K562 (cell line): ENCODE data around the gene ANGEL2. TPM values are rescaled to one million over a fixed set of nuclear protein-coding genes. Genes with fewer than 3 reads are reported as not detected.

ENCODE experiments used
- ATAC-seq: fragments of 200-7000 bp; cut with Tn5 transposase; 3 replicates; pipeline ENCODE4 v1.9.1; 2020; ENCODE audit warnings: moderate library complexity
- BruUV-seq: library from RNA; stranded (reverse); fragments of 400-500 nt; replicated peaks from 2 replicates; lab custom pipeline; 2021; lab: Mats Ljungman, UMichigan
- CTCF ChIA-PET: fragments of 300-600 bp; formaldehyde crosslinking; extraction: SDS; loops from one replicate; lab custom pipeline; 2021; ENCODE audit warnings: low intra/inter-chr PET ratio; lab: Yijun Ruan, JAX
- POLR2A ChIA-PET: fragments of 300-600, 350-650 bp; sonication (Branson Sonifier 250); formaldehyde crosslinking; extraction: SDS; loops from one replicate; lab custom pipeline; 2021; ENCODE audit warnings: antibody characterized with exemption, inconsistent platforms; lab: Yijun Ruan, JAX
- DNase-seq, 4 experiments: peaks; one replicate each; pipeline versions ENCODE4 v3.0.0 to v3.0.0-alpha.2; 2011 to 2018; ENCODE audit warnings: low spot score in 3 of 4, mixed read lengths in 3 of 4; ENCODE audit errors: extremely low read depth in 1 of 4
- FAIRE-seq: peaks from 2 replicates; lab custom pipeline; 2011; peaks lifted over from hg19 to GRCh38; lab: Jason Lieb, UNC
- H2AFZ ChIP-seq: 2 replicates; pipeline ENCODE4 v1.6.0; 2011; ENCODE audit warnings: low read depth, low read length, control low read depth, inconsistent platforms
- H3K27ac ChIP-seq: fragments of 200-600 bp; 3 replicates; pipeline ENCODE4 v1.8.0; 2011; ENCODE audit warnings: low read depth, mild to moderate bottlenecking, control low read depth, inconsistent platforms, low read length, moderate library complexity, mixed read lengths; ENCODE audit errors: extremely low read depth
- H3K27me3 ChIP-seq, 2 experiments: fragments of 300-600 bp in 1 of 2; 2 replicates in 1 of 2; 3 replicates in 1 of 2; pipeline versions ENCODE4 v1.6.0 to v1.8.0; 2011; ENCODE audit warnings: inconsistent platforms in 2 of 2, low read length in 2 of 2, mild to moderate bottlenecking in 1 of 2, mixed read lengths in 1 of 2, moderate library complexity in 1 of 2; ENCODE audit not compliant: control insufficient read depth in 2 of 2, insufficient read depth in 2 of 2
- H3K36me3 ChIP-seq: fragments of 300-600 bp; 3 replicates; pipeline ENCODE4 v1.8.0; 2011; ENCODE audit warnings: mild to moderate bottlenecking, low read length, inconsistent platforms; ENCODE audit not compliant: control insufficient read depth, insufficient read depth
- H3K4me1 ChIP-seq, 2 experiments: fragments of 200-600 bp in 1 of 2; replicated peaks in 1 of 2; 2 replicates in 1 of 2; 3 replicates in 1 of 2; pipeline versions ENCODE4 v1.5.1 to v1.8.0; 2011; ENCODE audit warnings: inconsistent platforms in 2 of 2, low read length in 2 of 2, mild to moderate bottlenecking in 1 of 2, mixed read lengths in 1 of 2, moderate library complexity in 1 of 2; ENCODE audit not compliant: control insufficient read depth in 2 of 2, insufficient read depth in 2 of 2
- H3K4me2 ChIP-seq: 2 replicates; pipeline ENCODE4 v1.6.1; 2011; ENCODE audit warnings: low read length, control low read depth, inconsistent platforms, mixed read lengths; ENCODE audit not compliant: insufficient read depth
- H3K4me3 ChIP-seq: fragments of 200-600 bp; sonication (generic), shearing (Covaris generic); 2 replicates; pipeline ENCODE4 v1.5.1; 2016; ENCODE audit warnings: control low read depth, inconsistent platforms
- H3K79me2 ChIP-seq: fragments of 200-600 bp; 3 replicates; pipeline ENCODE4 v1.8.0; 2011; ENCODE audit warnings: low read length, inconsistent platforms; ENCODE audit not compliant: control insufficient read depth, insufficient read depth
- H3K9ac ChIP-seq, 2 experiments: 2 replicates each; pipeline versions ENCODE4 v1.6.0 to v1.6.1; 2011; ENCODE audit warnings: low read depth in 2 of 2, low read length in 2 of 2, control low read depth in 1 of 2, inconsistent platforms in 1 of 2, mild to moderate bottlenecking in 1 of 2, mixed read lengths in 1 of 2; ENCODE audit not compliant: insufficient read depth in 1 of 2
- H3K9me1 ChIP-seq: one replicate; pipeline ENCODE4 v1.6.0; 2011; ENCODE audit warnings: inconsistent platforms, mild to moderate bottlenecking, low read length, moderate library complexity; ENCODE audit not compliant: control insufficient read depth, insufficient read depth
- H3K9me3 ChIP-seq: replicated peaks from 2 replicates; pipeline ENCODE4 v1.5.1; 2011; ENCODE audit warnings: low read depth, low read length, inconsistent platforms; ENCODE audit not compliant: control insufficient read depth, insufficient read depth
- H4K20me1 ChIP-seq: replicated peaks from 2 replicates; pipeline ENCODE4 v1.6.1; 2011; ENCODE audit warnings: low read length, inconsistent platforms, mixed read lengths; ENCODE audit not compliant: control insufficient read depth, insufficient read depth
- ERF ChIP-seq: fragments of 450-650 bp; formaldehyde crosslinking; IDR thresholded peaks from 2 replicates; pipeline ENCODE4 v1.4.0; 2020; ENCODE audit warnings: mild to moderate bottlenecking, mixed read lengths
- ESRRA ChIP-seq: fragments of 450-650 bp; IDR thresholded peaks from 2 replicates; pipeline ENCODE4 v1.6.1; 2014; ENCODE audit warnings: low read depth, mild to moderate bottlenecking, moderate library complexity, borderline replicate concordance
- GABPB2 ChIP-seq: fragments of 250-450 bp; sonication (Bioruptor Pico); conservative IDR thresholded peaks from 2 replicates; pipeline ENCODE4 v1.5.1; 2021; ENCODE audit warnings: mild to moderate bottlenecking
- HNRNPK ChIP-seq: fragments of 200-400 bp; formaldehyde crosslinking; IDR thresholded peaks from one replicate; pipeline ENCODE4 v1.6.1; 2018; ENCODE audit warnings: mild to moderate bottlenecking, low read depth, low read length; ENCODE audit not compliant: poor library complexity, severe bottlenecking
- KDM1A ChIP-seq, 2 experiments: fragments of 450-650 bp; IDR thresholded peaks; 2 replicates each; pipeline ENCODE4 v1.6.1; 2016; ENCODE audit warnings: mild to moderate bottlenecking in 2 of 2
- MCM5 ChIP-seq: fragments of 450-650 bp; IDR thresholded peaks from 2 replicates; pipeline ENCODE4 v1.6.1; 2016; ENCODE audit warnings: low read depth
- MITF ChIP-seq: IDR thresholded peaks from 2 replicates; pipeline ENCODE4 v1.6.1; 2014; ENCODE audit warnings: antibody characterized with exemption
- PCBP2 ChIP-seq: fragments of 200-400 bp; formaldehyde crosslinking; IDR thresholded peaks from 2 replicates; pipeline ENCODE4 v1.6.1; 2018; ENCODE audit warnings: low read length, low read depth, mild to moderate bottlenecking, moderate library complexity; ENCODE audit not compliant: poor library complexity, severe bottlenecking
- RBM22 ChIP-seq: fragments of 200-400 bp; formaldehyde crosslinking; IDR thresholded peaks from 2 replicates; pipeline ENCODE4 v1.6.1; 2018; ENCODE audit warnings: low read length, low read depth; ENCODE audit not compliant: poor library complexity, severe bottlenecking
- TCF7 ChIP-seq: sonication (generic); IDR thresholded peaks from 2 replicates; pipeline ENCODE4 v1.6.1; 2016; ENCODE audit warnings: antibody characterized with exemption, borderline replicate concordance
- TRIM28 ChIP-seq: fragments of 450-650 bp; IDR thresholded peaks from 2 replicates; pipeline ENCODE4 v1.6.1; 2017
- ZC3H8 ChIP-seq: fragments of 450-650 bp; IDR thresholded peaks from 2 replicates; pipeline ENCODE4 v1.6.1; 2017
- ZNF134 ChIP-seq: fragments of 250-450 bp; sonication (Bioruptor Pico); conservative IDR thresholded peaks from 2 replicates; pipeline ENCODE4 v1.4.0; 2020
- ZNF184 ChIP-seq: sonication (generic); formaldehyde crosslinking; IDR thresholded peaks from 2 replicates; pipeline ENCODE4 v1.5.0; 2020; ENCODE audit warnings: missing genetic modification reagents
- WGBS: fragments of 100-300 bp; shearing (Covaris generic); methylation state at CpG from one replicate; pipeline ENCODE4 v1.1.6; 2016; ENCODE audit warnings: low coverage, mixed read lengths; ENCODE audit not compliant: insufficient coverage; ENCODE audit errors: missing lambda C conversion rate; 5-methylcytosine and 5-hydroxymethylcytosine counted together
- in situ Hi-C: fragments of 300-500 bp; cut with MboI; formaldehyde crosslinking; loops from 4 replicates; pipeline ENCODE4 v1.15.0; 2018; ENCODE audit warnings: inconsistent platforms, mixed read lengths
- intact Hi-C: fragments of 100-400 bp; cut with micrococcal nuclease; formaldehyde crosslinking; loops from 2 replicates; pipeline ENCODE4 v1.14.2; 2022
- polyA plus RNA-seq, 8 experiments: library from polyadenylated mRNA; depleted of rRNA in 4 of 8; stranded (reverse) in 5 of 8; unstranded in 3 of 8; fragments of >200 nt; fragmentation: Nextera tagmentation in 2 of 8; fragmentation: Illumina TruSeq in 1 of 8; extraction: Ambion mirVana in 2 of 8; extraction: Trizol in 1 of 8; gene quantifications; 2 replicates each; pipeline versions ENCODE4 v1.2.1 to v1.2.3, GENCODE V29; 2011 to 2014; ENCODE audit warnings: inconsistent platforms in 1 of 8, missing spikeins in 1 of 8
- total RNA-seq, 7 experiments: library from RNA; depleted of rRNA in 6 of 7; stranded (reverse); fragments of >200 nt in 6 of 7; fragmentation: Illumina TruSeq in 2 of 7; extraction: Trizol in 2 of 7; gene quantifications; 2 replicates each; pipeline versions ENCODE4 v1.2.1 to v1.2.3, GENCODE V29; 2011 to 2021; ENCODE audit warnings: low replicate concordance in 1 of 7
- TF ChIP-seq, protein P1 (sequence below): fragments of 450-650 bp; IDR thresholded peaks from 2 replicates; pipeline ENCODE4 v1.6.1; 2016; ENCODE audit warnings: low read depth, mild to moderate bottlenecking, moderate library complexity

Gene ANGEL2
- total and polyA plus RNA-seq, 9 of the 15 experiments (the other 6 are each of a cell fraction or from before 2014, with no cell fraction given): 6.8 to 34.6 (median 26.2) TPM

DNA sequence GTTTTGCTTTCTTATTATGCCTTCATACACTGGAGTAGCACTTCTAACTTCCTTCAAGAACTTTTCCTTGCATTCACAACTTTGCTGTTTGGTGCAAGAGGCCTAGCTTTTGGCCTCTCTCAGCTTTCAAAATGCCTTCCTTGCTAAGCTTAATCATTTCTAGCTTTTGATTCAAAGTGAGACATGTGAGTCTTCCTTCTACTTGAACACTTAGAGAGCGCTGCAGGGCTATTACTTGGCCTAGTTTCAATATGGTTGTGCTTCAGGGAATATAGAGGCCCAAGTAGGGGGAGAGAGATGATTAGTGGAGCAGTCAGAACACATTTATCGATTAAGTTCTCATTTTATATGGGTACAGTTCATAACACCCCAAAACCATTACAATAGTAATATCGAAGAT, 12.4 kb downstream of the ANGEL2 start:
- in situ Hi-C loops: no loop called here
- no peak overlapping the region for H3K27ac ChIP-seq
- intact Hi-C loops: no loop called here
- peaks cover 58% of the 10 kb centered on the region for H3K36me3 ChIP-seq
- TF ChIP-seq TCF7 (no peak), RBM22 (no peak), PCBP2 (no peak), ESRRA (no peak), ERF (CRISPR knock-in tag) (no peak), MITF (no peak), KDM1A (IDR thresholded peaks at IDR 0.05) (no peak), TRIM28 (no peak), HNRNPK (no peak), ZNF184 (no peak), ZNF134 (CRISPR knock-in tag) (no peak), GABPB2 (no peak), MCM5 (no peak), ZC3H8 (no peak)
- TF ChIP-seq, protein P1, sequence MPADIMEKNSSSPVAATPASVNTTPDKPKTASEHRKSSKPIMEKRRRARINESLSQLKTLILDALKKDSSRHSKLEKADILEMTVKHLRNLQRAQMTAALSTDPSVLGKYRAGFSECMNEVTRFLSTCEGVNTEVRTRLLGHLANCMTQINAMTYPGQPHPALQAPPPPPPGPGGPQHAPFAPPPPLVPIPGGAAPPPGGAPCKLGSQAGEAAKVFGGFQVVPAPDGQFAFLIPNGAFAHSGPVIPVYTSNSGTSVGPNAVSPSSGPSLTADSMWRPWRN: no peak
- H3K4me2 ChIP-seq: no peak overlapping the region
- no peak overlapping the region for H3K9ac ChIP-seq
- H3K4me3 ChIP-seq: no peak overlapping the region
- no peak for ATAC-seq
- no peak overlapping the region for H2AFZ ChIP-seq
- no TSS peak for BruUV-seq
- FAIRE-seq: no peak
- H3K9me1 ChIP-seq: no peaks in the 10 kb centered on the region
- no peak for DNase-seq
- H3K9me3 ChIP-seq: no peaks in the 10 kb centered on the region
- H3K79me2 ChIP-seq: no peaks in the 10 kb centered on the region
- ChIA-PET CTCF (interaction anchor here (0.6 kb wide), 1 partner anchor 173 kb away, joined by 5 read pairs; no protein-coding TSS in a partner anchor), POLR2A (interaction anchor here (0.6 to 1.3 kb wide), 2 partner anchors 13 to 62 kb away, joined by 4 read pairs; partner anchors contain the start of gene ANGEL2)
- no peaks in the 10 kb centered on the region for H4K20me1 ChIP-seq
- H3K4me1 ChIP-seq: no peaks in the 10 kb centered on the region
- H3K27me3 ChIP-seq: no peaks in the 10 kb centered on the region
- 98% methylated on average over 3 of the region's 3 CpGs for WGBS
